ENCODE results near the gene PNCK.
A peak's percentile ranks its signal among the peaks of the same experiment; 100 is the strongest.
"Not testable (repeated sequence)": the region's sequence is repeated elsewhere in the genome, so short reads cannot be mapped to it uniquely, and the experiment has no call there.

PNCK gene

DNA sequence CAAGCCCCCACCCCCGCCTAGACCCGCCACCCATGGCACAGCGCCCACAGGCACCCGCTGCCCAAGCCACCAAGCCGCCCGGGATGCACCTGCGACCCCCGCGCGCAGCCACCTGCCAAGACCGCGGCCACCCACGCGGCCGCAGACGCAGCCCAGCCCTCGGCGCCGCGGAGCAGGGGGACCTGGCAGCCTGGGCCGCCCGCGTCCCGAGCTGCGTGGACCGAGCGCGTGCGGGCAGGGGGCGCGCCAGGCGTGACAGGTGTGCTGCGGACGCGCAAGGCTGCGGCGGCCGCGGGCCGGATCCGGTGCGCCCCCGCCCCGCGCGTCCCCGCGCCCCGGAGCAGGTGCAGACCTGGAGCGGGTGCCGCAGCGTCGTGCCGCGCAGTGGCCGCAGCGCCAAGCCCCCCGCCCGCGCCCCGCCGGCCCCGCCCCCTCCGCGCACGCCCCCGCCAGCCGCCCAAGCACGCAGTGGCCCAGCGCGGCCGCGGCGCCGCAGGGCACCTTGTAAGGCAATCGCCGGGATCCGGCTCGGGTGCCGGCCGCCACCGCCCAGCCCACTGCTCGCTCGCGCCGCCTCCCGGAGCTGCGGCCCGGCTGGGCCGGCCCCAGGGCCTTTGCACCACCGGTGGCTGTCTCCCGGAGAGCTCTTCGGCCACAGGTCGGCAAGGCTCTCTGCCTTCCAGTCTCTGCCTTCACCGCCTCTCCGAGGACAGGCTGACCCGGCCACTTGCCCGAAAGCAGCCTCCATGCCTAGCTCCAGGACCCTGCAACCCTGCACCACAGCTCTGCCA is at the start of gene PNCK:
Gene PNCK, minus strand, starts transcription at position 386 of the 791 bp plus-strand sequence. CDS start 737 bp downstream, outside the sequence.
- DNase-seq, result no peak

DNA sequence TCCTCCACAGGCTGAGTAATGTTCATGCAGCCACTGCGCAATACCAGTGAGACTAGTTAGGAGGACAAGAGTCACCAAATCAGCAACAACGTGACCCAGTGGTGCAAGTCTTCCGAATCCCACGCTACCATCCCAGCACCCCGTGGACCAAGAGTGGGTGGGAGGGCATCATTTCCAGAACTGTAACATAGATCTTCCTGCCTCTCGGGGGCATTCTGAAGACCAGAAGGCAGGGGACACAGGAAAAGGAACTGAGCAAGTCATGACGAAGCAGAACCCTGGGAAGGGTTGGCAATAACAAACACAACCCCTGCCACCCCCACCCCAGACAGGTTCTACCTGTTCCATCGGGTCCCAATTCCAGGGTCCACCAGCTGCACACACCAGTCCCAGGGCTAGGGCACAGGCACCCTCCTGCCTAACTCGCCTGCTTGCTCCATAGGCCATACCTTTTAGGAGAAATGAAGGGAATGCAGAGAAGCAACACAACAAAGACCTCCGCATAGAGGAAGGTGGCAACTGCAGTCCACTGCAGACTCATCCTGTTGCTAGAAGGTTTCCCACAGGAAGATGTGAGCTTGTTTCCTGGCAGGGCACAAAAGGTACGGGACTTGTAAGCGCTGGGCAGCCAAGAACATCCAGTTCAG is 49.2 kb upstream of the PNCK start:
- no peak for DNase-seq

DNA sequence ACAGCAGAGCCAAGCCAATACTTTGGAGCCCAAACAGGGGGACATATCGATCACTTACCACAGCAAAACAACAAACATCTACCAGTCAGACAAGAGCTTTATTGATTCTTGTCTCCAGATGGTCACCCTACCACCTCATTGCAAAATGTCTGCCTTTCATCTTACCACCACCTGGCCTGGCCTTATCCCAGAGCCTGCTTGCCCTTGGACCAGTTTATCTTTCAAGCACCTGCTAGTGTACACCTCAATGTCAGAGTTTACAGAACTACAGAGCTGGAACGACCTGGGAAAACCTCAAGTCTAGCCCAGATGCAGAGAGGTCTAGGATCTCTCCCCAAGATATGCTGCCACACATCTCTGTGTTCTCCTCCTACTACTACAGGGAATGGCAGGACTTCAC is 46.1 kb upstream of the PNCK start:
- no peak for DNase-seq

DNA sequence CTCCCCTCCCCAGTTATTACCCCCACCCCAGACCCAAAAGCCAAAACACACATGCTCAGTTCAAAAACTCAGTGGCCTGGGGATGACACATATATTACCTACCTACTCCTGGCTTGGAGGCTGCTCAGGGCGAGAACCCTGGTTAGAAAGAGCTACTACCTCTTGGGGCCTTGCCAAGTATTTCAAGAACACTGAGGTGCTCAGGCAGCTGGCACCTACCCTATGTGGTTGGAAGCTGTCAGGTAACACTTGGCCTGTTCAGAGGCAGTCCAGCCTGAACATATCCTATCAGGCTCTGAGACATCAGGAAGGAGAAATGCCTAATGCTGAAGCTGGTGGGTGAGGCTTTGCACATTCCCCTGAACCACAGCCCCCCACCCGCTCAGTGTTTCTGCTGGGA is 45.6 kb upstream of the PNCK start:
- DNase-seq, result no peak

DNA sequence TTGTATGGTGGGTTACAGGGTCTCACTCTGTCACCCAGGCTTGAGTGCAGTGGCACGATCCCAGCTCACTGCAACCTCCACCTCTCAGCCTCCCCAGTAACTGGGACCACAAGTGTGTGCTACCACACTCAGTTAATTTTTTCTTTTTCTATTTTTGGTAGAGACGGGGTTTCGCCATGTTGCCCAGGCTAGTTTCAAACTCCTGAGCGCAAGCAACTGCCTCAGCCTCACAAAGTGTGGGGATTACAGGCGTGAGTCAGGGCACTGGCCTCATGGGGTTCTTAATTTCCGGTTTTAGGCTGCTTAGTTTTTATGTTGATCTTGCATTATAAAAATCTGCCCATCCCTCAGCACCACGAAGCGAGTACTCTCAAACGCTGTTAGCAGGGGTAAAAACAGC is 43.8 kb upstream of the PNCK start:
- DNase-seq, result no peak

GRCh38 chrX:153714256-153714655 is 40.6 kb upstream of the PNCK start:
- DNase-seq, result no peak

- no peak for DNase-seq
These were observed 36.4 kb upstream of the PNCK start for GRCh38 chrX:153709726-153710674.

DNA sequence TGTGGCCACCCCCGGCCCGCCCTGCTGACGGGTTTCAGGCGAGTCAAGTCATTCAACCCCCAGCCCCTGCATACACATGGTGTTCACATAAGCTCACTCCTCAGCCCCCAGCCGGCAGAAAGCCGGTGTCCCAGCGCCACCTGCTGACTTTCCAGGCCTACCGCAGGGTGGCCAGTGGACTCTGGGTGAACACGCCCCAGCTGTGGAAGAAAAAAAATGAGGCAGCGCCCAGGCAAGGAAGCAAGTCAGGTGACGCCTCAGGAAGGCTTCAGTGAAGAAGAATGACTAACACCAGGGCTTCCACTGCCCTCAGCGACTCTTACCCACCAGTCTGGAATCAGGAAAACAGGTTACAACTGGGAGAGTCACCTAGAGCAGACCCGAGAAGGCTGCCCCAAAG is 34.8 kb upstream of the PNCK start:
- DNase-seq, result peak; percentile 46

- DNase-seq, result no peak
These were observed 33.8 kb upstream of the PNCK start for GRCh38 chrX:153707406-153707805.

GRCh38 chrX:153706799-153707198 is 33.2 kb upstream of the PNCK start:
- DNase-seq, result no peak

GRCh38 chrX:153705403-153706060 is 31.9 kb upstream of the PNCK start:
- not testable (repeated sequence) for DNase-seq

DNA sequence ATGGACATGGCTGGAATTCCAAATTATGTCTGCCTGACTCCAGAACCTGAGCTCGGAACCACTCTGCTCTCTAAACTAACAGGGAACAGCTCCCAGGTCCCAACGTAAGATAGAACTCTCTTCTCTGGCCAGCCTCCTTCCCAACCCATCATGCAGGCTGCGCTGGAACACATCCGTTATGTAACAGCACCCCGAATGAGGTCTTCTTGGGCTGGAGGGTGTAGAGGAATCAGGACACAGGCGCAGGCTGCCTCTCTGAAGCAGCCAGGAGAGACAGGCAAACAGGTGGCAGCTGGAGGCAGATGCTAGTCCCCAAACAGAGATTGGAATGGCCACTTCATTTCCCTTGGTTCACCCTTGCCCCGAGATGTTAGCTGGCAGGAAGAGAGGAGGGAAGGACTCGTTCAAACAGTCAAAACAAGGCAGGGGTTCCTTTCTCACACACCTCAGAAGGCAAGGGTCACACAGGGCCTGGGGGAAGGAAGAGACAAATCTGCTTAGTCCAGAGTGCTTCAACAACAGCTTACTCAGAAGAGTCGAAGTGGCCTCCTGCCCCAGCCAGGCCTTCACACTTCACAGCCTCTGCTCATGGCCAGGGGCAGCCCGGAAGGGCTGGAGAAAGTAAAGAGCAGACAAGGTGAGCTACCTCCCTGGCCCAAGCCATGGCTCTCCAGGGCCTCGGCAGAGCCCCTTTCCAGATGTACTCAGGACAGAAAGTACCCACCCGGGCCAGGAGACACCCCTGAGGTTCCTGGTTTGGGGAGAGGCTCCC is 31.2 kb upstream of the PNCK start:
- DNase-seq, result not testable (repeated sequence)

- DNase-seq, result no peak
These were observed 30.5 kb upstream of the PNCK start for GRCh38 chrX:153704021-153704526.

GRCh38 chrX:153703036-153703370 is 29.4 kb upstream of the PNCK start:
- no peak for DNase-seq

DNA sequence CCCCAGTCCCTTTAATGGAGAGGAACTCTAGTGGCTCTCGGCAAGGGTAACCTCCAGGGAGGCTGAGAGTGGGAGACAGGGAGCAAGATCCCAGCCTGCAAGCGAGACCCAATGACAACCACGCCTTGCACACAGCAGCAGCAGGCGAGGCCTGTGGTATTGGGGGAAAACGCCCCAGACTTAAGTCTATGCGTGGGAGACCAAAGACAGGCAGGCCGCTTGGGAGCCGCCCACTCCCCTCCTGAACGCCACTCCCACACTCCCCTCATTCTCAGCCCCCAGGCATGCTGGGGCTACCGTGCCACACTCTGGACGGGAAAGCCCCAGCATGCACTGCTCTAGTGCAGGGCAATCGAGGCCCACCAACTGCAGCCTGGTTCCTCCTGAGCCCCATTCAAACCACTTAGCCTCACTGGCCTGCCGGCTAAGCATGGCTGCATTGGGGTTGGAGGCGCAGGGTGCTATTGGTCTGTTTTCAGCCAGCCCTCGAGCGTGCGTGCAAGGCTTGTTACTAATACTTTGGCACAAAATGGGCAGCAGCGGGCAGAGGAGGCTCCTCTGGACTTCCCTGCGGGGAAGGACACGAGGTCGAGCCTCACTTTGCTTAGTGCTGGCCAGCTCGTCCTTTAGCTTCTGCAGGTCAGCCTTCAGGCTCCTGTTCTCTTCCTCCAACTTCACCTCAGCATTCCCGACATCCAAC is 28.9 kb upstream of the PNCK start:
- DNase-seq, result no peak

DNA sequence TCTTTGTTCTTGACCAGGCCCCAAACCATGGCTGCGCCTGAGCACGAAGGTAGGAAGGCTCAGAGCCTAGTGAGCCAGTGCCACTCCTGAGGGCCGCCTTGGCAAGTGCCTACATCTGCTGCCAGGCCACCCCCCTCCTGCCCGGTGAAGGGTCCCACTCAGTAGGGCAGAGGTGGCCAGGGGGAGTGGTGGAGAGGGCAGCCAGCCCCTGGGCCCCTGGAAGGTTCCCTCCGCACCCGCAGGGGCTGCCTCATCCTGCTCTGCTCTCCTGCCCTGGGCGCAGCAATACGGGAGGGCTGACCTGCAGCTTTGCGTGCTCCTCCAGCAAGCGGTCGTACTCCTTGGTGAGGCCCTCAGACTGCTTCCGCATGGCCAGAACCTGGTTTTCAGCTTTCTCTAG is 28.1 kb upstream of the PNCK start:
- DNase-seq, result no peak

GRCh38 chrX:153700967-153701366 is 27.4 kb upstream of the PNCK start:
- DNase-seq, result no peak

GRCh38 chrX:153700376-153700945 is 26.8 kb upstream of the PNCK start:
- no peak for DNase-seq

GRCh38 chrX:153699784-153700371 is 26.3 kb upstream of the PNCK start:
- DNase-seq, result not testable (repeated sequence)

GRCh38 chrX:153699210-153699783 is 25.7 kb upstream of the PNCK start:
- DNase-seq, result not testable (repeated sequence)
